HG03342 (cell line): ENCODE measurements around the gene CSRP1.
"Not testable (repeated sequence)": the region's sequence is repeated elsewhere in the genome, so short reads cannot be mapped to it uniquely, and the experiment has no call there.

Experiments used
- ATAC-seq: cut with Tn5 transposase; IDR thresholded peaks from one replicate; pipeline ENCODE4 v1.9.1; 2021; ENCODE audit warnings: mild to moderate bottlenecking, moderate library complexity; ENCODE audit not compliant: unreplicated experiment

The CSRP1 gene

GRCh38 chr1:201479201-201479730, 27.7 kb downstream of the CSRP1 start:
- no peak for ATAC-seq

GRCh38 chr1:201478666-201479065, 28.3 kb downstream of the CSRP1 start:
- ATAC-seq, result not testable (repeated sequence)

- ATAC-seq, result no peak
Measured at GRCh38 chr1:201476670-201477344, 30.1 kb downstream of the CSRP1 start.

GRCh38 chr1:201475915-201476669, 30.8 kb downstream of the CSRP1 start:
- ATAC-seq, result no peak

- ATAC-seq, result no peak
Measured at GRCh38 chr1:201475130-201475529, 31.8 kb downstream of the CSRP1 start.

GRCh38 chr1:201473296-201473695, 33.6 kb downstream of the CSRP1 start:
- no peak for ATAC-seq

GRCh38 chr1:201472321-201472720, 34.6 kb downstream of the CSRP1 start:
- ATAC-seq, result not testable (repeated sequence)

- ATAC-seq, result no peak
Measured at GRCh38 chr1:201471772-201472171, 35.2 kb downstream of the CSRP1 start.

GRCh38 chr1:201470581-201470980, 36.3 kb downstream of the CSRP1 start:
- no peak for ATAC-seq

- no peak for ATAC-seq
Measured at GRCh38 chr1:201469645-201470074, 37.3 kb downstream of the CSRP1 start.

- ATAC-seq, result peak; percentile 73
Measured at GRCh38 chr1:201468844-201469644, 37.9 kb downstream of the CSRP1 start, which contains the start of gene PHLDA3. PHLDA3 (minus strand) TSS chr1:201469188; CDS start chr1:201468786, 402 bp downstream.

- peak; percentile 59 for ATAC-seq
Measured at GRCh38 chr1:201468501-201468843, 38.5 kb downstream of the CSRP1 start.

GRCh38 chr1:201466492-201466891, 40.4 kb downstream of the CSRP1 start:
- no peak for ATAC-seq

- no peak for ATAC-seq
Measured at GRCh38 chr1:201465698-201466290, 41.1 kb downstream of the CSRP1 start.

GRCh38 chr1:201463071-201463552, 43.8 kb downstream of the CSRP1 start:
- no peak for ATAC-seq

- ATAC-seq, result no peak
Measured at GRCh38 chr1:201461645-201462441, 45.1 kb downstream of the CSRP1 start.

- no peak for ATAC-seq
Measured at GRCh38 chr1:201460814-201461644, 45.9 kb downstream of the CSRP1 start.

GRCh38 chr1:201459775-201460174, 47.1 kb downstream of the CSRP1 start:
- no peak for ATAC-seq

- no peak for ATAC-seq
Measured at GRCh38 chr1:201459052-201459451, 47.9 kb downstream of the CSRP1 start.
